Suprapubic skin (tissue), 4 donors: ENCODE measurements around the gene CARTPT.

Experiments
- POLR2A ChIP-seq, 2 donors: fragments of 450-650 bp; IDR thresholded peaks; one replicate each; pipeline ENCODE4 v1.6.1; 2017; ENCODE audit warnings: antibody characterized with exemption in 2 of 2, mild to moderate bottlenecking in 2 of 2, moderate library complexity in 2 of 2
- POLR2AphosphoS5 ChIP-seq, 3 donors: sonication (generic); formaldehyde crosslinking; IDR thresholded peaks; one replicate each; pipeline ENCODE4 v1.6.1; 2017; ENCODE audit warnings: antibody characterized with exemption in 3 of 3
- TF ChIP-seq, protein P1 (sequence below), 2 donors: fragments of 200-600 bp in 1 of 2; fragments of 450-650 bp in 1 of 2; sonication (generic) in 1 of 2; IDR thresholded peaks; one replicate each; pipeline ENCODE4 v1.5.1; 2016 to 2019; ENCODE audit warnings: antibody characterized with exemption in 2 of 2, mild to moderate bottlenecking in 1 of 2, moderate library complexity in 1 of 2

DNA sequence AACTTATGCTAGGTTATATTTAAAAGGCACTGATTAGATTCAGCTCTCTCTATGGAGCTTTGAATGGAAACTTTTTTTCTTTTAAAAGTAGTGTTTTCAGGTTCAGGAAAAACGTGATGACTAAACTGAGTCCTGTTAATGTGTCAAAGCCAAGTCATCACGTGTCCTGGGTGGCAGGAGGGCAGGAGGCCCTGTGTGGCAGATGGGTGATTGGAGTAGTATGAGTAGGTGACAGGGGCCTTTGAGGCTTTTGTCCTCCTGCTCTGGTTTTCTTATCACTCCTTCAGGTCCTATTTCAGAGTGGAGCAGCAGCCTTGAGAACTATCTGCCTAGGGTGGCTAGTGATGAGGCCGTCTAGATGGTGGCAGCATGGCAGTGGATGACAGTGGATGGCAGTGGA lies 17.7 kb upstream of the CARTPT start:
- TF ChIP-seq, protein P1, sequence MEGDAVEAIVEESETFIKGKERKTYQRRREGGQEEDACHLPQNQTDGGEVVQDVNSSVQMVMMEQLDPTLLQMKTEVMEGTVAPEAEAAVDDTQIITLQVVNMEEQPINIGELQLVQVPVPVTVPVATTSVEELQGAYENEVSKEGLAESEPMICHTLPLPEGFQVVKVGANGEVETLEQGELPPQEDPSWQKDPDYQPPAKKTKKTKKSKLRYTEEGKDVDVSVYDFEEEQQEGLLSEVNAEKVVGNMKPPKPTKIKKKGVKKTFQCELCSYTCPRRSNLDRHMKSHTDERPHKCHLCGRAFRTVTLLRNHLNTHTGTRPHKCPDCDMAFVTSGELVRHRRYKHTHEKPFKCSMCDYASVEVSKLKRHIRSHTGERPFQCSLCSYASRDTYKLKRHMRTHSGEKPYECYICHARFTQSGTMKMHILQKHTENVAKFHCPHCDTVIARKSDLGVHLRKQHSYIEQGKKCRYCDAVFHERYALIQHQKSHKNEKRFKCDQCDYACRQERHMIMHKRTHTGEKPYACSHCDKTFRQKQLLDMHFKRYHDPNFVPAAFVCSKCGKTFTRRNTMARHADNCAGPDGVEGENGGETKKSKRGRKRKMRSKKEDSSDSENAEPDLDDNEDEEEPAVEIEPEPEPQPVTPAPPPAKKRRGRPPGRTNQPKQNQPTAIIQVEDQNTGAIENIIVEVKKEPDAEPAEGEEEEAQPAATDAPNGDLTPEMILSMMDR (IDR thresholded peaks at IDR 0.05): no peak
- TF ChIP-seq POLR2A (IDR thresholded peaks at IDR 0.05) (no peak), POLR2AphosphoS5 (IDR thresholded peaks at IDR 0.05) (no peak)
